Stimulated activated CD4-positive, alpha-beta T cell treated with anti-CD3 and anti-CD28 coated beads, Interleukin-2, amount 100 ng/mL, for 48 hours (primary cell): ENCODE measurements around the gene ABHD2.
A peak's percentile ranks its signal among the peaks of the same experiment; 100 is the strongest.
"Not testable (repeated sequence)": the region's sequence is repeated elsewhere in the genome, so short reads cannot be mapped to it uniquely, and the experiment has no call there.

Experiments used
- DNase-seq, 2 donors: peaks; one replicate each; pipeline ENCODE4 v3.0.0-alpha.2; 2020

Gene ABHD2

GRCh38 chr15:89198934-89199333 is 110.7 kb downstream of the ABHD2 start:
- DNase-seq = no peak

- no peak for DNase-seq
These were observed 111.5 kb downstream of the ABHD2 start for GRCh38 chr15:89199746-89200145.

- DNase-seq = no peak
These were observed 111.9 kb downstream of the ABHD2 start for GRCh38 chr15:89200182-89200581.

GRCh38 chr15:89201465-89202005 is 113.3 kb downstream of the ABHD2 start:
- DNase-seq = no peak

GRCh38 chr15:89203705-89204273 is 115.5 kb downstream of the ABHD2 start:
- DNase-seq = peak in 1 of 2 donors; percentile 16

GRCh38 chr15:89205991-89206585 is 117.8 kb downstream of the ABHD2 start:
- no peak for DNase-seq

- peak; percentile 75 for DNase-seq
These were observed 118.7 kb downstream of the ABHD2 start for GRCh38 chr15:89206908-89207331.

GRCh38 chr15:89208256-89208655 is 120.0 kb downstream of the ABHD2 start:
- DNase-seq = no peak

- DNase-seq = no peak
These were observed 120.8 kb downstream of the ABHD2 start for GRCh38 chr15:89209057-89209456.

- DNase-seq = no peak
These were observed 123.5 kb downstream of the ABHD2 start for GRCh38 chr15:89211678-89212170.

- no peak for DNase-seq
These were observed 127.4 kb downstream of the ABHD2 start for GRCh38 chr15:89215627-89216026.

GRCh38 chr15:89217031-89217430 is 128.8 kb downstream of the ABHD2 start:
- DNase-seq = no peak

- DNase-seq = no peak
These were observed 129.6 kb downstream of the ABHD2 start for GRCh38 chr15:89217686-89218376.

GRCh38 chr15:89218531-89218930 is 130.3 kb downstream of the ABHD2 start:
- no peak for DNase-seq

- DNase-seq = no peak
These were observed 133.3 kb downstream of the ABHD2 start, which contains the start of gene RLBP1 for GRCh38 chr15:89221543-89221942. Gene RLBP1 (minus strand): TSS chr15:89221579. CDS start chr15:89218975, 2,604 bp downstream.

- no peak for DNase-seq
These were observed 137.3 kb downstream of the ABHD2 start for GRCh38 chr15:89225588-89225987.

GRCh38 chr15:89226359-89227221 is 138.3 kb downstream of the ABHD2 start:
- DNase-seq = no peak

- no peak for DNase-seq
These were observed 139.2 kb downstream of the ABHD2 start for GRCh38 chr15:89227425-89227824.

GRCh38 chr15:89230277-89230676 is 142.0 kb downstream of the ABHD2 start:
- no peak for DNase-seq

GRCh38 chr15:89231832-89232231 is 143.6 kb downstream of the ABHD2 start:
- DNase-seq = no peak

GRCh38 chr15:89239883-89240810 is 151.9 kb downstream of the ABHD2 start:
- not testable (repeated sequence) for DNase-seq
